Stimulated activated naive CD8-positive, alpha-beta T cell treated with anti-CD3 and anti-CD28 coated beads, Interleukin-15, amount 100 ng/mL, for 72 hours (primary cell): Measurements from ENCODE around the gene NOM1.
"Not testable (repeated sequence)": the region's sequence is repeated elsewhere in the genome, so short reads cannot be mapped to it uniquely, and the experiment has no call there.

Experiments used
- ATAC-seq: fragments of 150-1000 bp; cut with Tn5 transposase; 2 replicates; pipeline ENCODE4 v1.10.0; 2021; ENCODE audit warnings: mild to moderate bottlenecking, moderate library complexity
- DNase-seq, 2 donors: peaks; one replicate each; pipeline ENCODE4 v3.0.0; 2021 to 2022
- H3K27ac Mint-ChIP-seq, 2 donors: one replicate each; pipeline ENCODE4 v1.8.0; 2022; ENCODE audit warnings: mild to moderate bottlenecking in 2 of 2, mixed read lengths in 2 of 2, moderate library complexity in 2 of 2
- H3K27me3 Mint-ChIP-seq: one replicate; pipeline ENCODE4 v1.8.0; 2022; ENCODE audit warnings: mixed read lengths
- H3K4me1 Mint-ChIP-seq: one replicate; pipeline ENCODE4 v1.8.0; 2022; ENCODE audit warnings: mild to moderate bottlenecking, mixed read lengths
- H3K4me3 Mint-ChIP-seq, 2 donors: one replicate each; pipeline ENCODE4 v1.8.0; 2022; ENCODE audit warnings: mild to moderate bottlenecking in 2 of 2, mixed read lengths in 2 of 2, moderate library complexity in 1 of 2
- H3K9me3 Mint-ChIP-seq, 2 donors: one replicate each; pipeline ENCODE4 v1.8.0; 2022; ENCODE audit warnings: mixed read lengths in 2 of 2

The NOM1 gene, protein sequence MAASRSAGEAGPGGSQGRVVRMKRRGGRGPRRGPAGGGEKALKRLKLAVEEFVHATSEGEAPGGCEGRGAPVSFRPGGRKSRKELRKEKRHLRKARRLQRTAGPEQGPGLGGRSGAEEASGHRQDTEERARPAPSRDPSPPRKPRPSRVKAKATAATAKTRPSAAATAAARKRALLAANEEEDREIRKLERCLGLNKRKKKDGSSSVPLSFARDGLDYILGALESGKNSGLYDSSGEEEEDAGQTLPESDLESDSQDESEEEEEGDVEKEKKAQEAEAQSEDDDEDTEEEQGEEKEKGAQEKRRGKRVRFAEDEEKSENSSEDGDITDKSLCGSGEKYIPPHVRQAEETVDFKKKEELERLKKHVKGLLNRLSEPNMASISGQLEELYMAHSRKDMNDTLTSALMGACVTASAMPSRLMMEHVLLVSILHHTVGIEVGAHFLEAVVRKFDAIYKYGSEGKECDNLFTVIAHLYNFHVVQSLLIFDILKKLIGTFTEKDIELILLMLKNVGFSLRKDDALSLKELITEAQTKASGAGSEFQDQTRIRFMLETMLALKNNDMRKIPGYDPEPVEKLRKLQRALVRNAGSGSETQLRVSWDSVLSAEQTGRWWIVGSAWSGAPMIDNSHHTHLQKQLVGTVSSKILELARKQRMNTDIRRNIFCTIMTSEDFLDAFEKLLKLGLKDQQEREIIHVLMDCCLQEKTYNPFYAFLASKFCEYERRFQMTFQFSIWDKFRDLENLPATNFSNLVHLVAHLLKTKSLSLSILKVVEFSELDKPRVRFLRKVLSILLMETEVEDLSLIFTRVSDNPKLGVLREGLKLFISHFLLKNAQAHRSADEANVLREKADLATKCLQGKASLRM

DNA sequence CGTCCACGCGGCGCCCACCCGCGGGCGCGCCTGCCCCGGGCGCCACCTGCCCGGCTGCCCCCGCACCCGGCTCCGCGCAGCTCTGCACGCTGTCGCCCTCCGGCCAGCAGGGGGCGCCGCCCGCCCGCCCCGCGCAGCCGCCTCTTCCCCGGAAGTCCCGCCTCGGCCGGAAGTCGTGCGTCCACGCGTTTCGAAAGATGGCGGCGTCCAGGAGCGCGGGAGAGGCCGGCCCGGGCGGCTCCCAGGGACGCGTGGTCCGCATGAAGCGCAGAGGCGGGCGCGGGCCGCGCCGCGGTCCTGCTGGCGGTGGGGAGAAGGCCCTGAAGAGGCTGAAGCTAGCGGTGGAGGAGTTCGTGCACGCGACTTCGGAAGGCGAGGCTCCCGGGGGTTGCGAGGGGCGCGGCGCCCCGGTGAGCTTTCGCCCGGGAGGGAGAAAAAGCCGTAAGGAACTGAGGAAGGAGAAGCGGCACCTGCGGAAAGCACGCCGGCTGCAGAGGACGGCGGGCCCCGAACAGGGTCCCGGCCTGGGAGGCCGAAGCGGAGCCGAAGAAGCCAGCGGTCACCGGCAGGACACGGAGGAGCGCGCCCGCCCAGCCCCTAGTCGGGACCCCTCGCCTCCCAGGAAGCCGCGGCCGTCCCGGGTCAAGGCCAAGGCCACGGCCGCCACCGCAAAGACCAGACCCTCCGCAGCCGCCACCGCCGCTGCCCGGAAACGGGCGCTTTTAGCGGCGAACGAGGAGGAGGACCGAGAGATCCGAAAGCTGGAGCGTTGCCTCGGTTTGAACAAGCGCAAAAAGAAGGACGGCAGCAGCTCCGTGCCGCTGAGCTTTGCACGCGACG, at the start of gene NOM1:
TSS of gene NOM1 (plus strand) at position 172 of the 840 bp plus-strand sequence. CDS start at position 198, 26 bp downstream.
- H3K4me1 Mint-ChIP-seq, result peaks cover 49% of the 10 kb centered on the region
- no peaks in the 10 kb centered on the region for H3K9me3 Mint-ChIP-seq
- DNase-seq (peak; percentile 91 to 92), ATAC-seq (peak; percentile 95)
- peak within 1 kb of the TSS; percentile 97 for H3K27ac Mint-ChIP-seq
- peak within 1 kb of the TSS; percentile 94 to 97 for H3K4me3 Mint-ChIP-seq
- H3K27me3 Mint-ChIP-seq, result peaks cover 31% of the 10 kb centered on the region

- H3K27ac Mint-ChIP-seq, H3K27me3 Mint-ChIP-seq, ATAC-seq, H3K9me3 Mint-ChIP-seq, DNase-seq, H3K4me3 Mint-ChIP-seq: not testable (repeated sequence)
- peaks cover 43% of the 10 kb centered on the region for H3K4me1 Mint-ChIP-seq
These were observed 49.4 kb upstream of the NOM1 start for GRCh38 chr7:156900093-156900492.

- DNase-seq, result peak in 1 of 2 donors; percentile 42
- peak overlapping the region in 1 of 2 donors; percentile 49 for H3K4me3 Mint-ChIP-seq
- H3K27ac Mint-ChIP-seq, result peak overlapping the region in 1 of 2 donors; percentile 75
- peaks cover 0 to 6% of the 10 kb centered on the region in 2 donors for H3K9me3 Mint-ChIP-seq
- H3K4me1 Mint-ChIP-seq, result peaks cover 30% of the 10 kb centered on the region
- H3K27me3 Mint-ChIP-seq, result no peaks in the 10 kb centered on the region
- peak; percentile 92 for ATAC-seq
These were observed 46.1 kb upstream of the NOM1 start for GRCh38 chr7:156903232-156903909.

DNA sequence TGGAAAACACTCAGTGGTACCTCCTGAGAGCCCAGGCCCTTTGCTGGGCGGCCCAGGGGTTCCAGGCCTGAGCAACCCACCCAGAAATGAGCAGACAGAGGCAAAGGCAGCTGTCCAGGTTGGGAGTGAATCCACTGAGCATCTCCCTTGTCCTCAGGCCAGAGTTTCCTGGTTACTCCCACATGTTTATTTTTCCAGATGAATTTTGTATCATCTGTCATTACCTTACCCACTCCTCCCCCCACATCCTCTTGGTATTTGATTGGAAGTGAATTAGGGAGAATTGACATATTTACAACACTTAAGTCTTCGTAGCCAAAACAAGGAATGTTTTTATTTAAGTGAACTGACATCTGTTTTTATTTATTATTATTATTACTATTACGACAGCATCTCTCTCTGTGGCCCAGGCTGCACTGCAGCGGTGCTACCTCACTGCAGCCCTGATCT, 43.3 kb upstream of the NOM1 start:
- no peaks in the 10 kb centered on the region for H3K27me3 Mint-ChIP-seq
- DNase-seq, result no peak
- no peak overlapping the region for H3K4me3 Mint-ChIP-seq
- no peak for ATAC-seq
- peaks cover 0 to 6% of the 10 kb centered on the region in 2 donors for H3K9me3 Mint-ChIP-seq
- no peak overlapping the region for H3K27ac Mint-ChIP-seq
- H3K4me1 Mint-ChIP-seq, result peaks cover 36% of the 10 kb centered on the region

GRCh38 chr7:156907656-156908055, 41.9 kb upstream of the NOM1 start:
- Mint-ChIP-seq H3K4me1 (peaks cover 25% of the 10 kb centered on the region), H3K9me3 (no peaks in the 10 kb centered on the region), H3K27me3 (peaks cover 10% of the 10 kb centered on the region), H3K27ac (no peak overlapping the region), H3K4me3 (no peak overlapping the region)
- no peak for ATAC-seq
- no peak for DNase-seq

DNA sequence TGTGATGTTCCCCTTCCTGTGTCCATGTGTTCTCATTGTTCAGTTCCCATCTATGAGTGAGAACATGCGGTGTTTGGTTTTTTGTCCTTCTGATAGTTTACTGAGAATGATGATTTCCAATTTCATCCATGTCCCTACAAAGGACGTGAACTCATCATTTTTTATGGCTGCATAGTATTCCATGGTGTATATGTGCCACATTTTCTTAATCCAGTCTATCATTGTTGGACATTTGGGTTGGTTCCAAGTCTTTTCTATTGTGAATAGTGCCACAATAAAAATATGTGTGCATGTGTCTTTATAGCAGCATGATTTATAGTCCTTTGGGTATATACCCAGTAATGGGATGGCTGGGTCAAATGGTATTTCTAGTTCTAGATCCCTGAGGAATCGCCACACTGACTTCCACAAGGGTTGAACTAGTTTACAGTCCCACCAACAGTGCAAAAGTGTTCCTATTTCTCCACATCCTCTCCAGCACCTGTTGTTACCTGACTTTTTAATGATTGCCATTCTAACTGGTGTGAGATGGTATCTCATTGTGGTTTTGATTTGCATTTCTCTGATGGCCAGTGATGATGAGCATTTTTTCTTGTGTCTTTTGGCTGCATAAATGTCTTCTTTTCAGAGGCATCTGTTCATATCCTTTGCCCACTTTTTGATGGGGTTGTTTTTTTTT, 39.8 kb upstream of the NOM1 start:
- not testable (repeated sequence) for H3K4me3 Mint-ChIP-seq, DNase-seq, H3K9me3 Mint-ChIP-seq, H3K27ac Mint-ChIP-seq, ATAC-seq
- peaks cover 20% of the 10 kb centered on the region for H3K27me3 Mint-ChIP-seq
- H3K4me1 Mint-ChIP-seq, result peaks cover 13% of the 10 kb centered on the region

GRCh38 chr7:156918635-156919034, 30.9 kb upstream of the NOM1 start:
- Mint-ChIP-seq H3K4me3 (peak overlapping the region; percentile 24 to 64), H3K27me3 (peaks cover 57% of the 10 kb centered on the region), H3K27ac (peak overlapping the region in 1 of 2 donors; percentile 66), H3K4me1 (peaks cover 56% of the 10 kb centered on the region), H3K9me3 (peaks cover 4 to 6% of the 10 kb centered on the region in 2 donors)
- DNase-seq (no peak), ATAC-seq (peak; percentile 72)

DNA sequence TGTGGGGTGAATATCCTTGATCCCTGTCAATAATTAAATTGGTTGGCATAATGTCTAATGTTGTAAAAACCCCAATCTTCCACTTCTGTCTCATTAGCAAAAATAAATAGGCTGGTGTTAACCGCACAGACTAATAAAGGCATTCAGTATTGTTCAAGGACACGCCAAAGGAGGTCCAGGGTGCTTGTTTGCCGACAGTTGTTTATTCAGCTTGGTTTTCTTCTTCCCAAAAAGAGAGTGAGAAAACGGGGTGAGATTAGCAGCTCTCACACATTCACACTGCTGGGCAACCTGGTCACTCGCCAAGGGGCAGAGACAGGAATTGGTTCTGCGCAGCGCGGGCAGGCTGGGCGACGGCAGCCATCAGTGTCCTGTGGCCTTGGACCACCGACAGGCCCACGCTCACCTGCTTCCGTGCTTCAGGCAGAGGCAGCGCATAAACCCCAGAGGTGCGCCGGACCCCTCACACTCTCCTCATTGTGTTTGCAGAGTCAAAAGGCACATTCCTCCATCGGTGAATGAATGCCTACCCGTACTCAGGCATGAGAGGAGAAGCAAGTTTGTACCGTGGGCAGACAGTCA, 30.3 kb upstream of the NOM1 start:
- Mint-ChIP-seq H3K4me3 (peak overlapping the region in 1 of 2 donors; percentile 64), H3K27me3 (peaks cover 54% of the 10 kb centered on the region), H3K27ac (peak overlapping the region in 1 of 2 donors; percentile 30), H3K9me3 (peaks cover 4 to 6% of the 10 kb centered on the region in 2 donors), H3K4me1 (peaks cover 62% of the 10 kb centered on the region)
- no peak for DNase-seq
- no peak for ATAC-seq

- H3K27ac Mint-ChIP-seq, result peak overlapping the region in 1 of 2 donors; percentile 38
- DNase-seq, result no peak
- peaks cover 59% of the 10 kb centered on the region for H3K27me3 Mint-ChIP-seq
- peaks cover 67% of the 10 kb centered on the region for H3K4me1 Mint-ChIP-seq
- H3K9me3 Mint-ChIP-seq, result peaks cover 4 to 6% of the 10 kb centered on the region in 2 donors
- peak overlapping the region in 1 of 2 donors; percentile 51 for H3K4me3 Mint-ChIP-seq
- no peak for ATAC-seq
These were observed 29.4 kb upstream of the NOM1 start for GRCh38 chr7:156920076-156920475.

- Mint-ChIP-seq H3K27me3 (peaks cover 59% of the 10 kb centered on the region), H3K4me1 (peaks cover 67% of the 10 kb centered on the region), H3K4me3 (peak overlapping the region in 1 of 2 donors; percentile 10), H3K27ac (peak overlapping the region; percentile 19 to 38)
- not testable (repeated sequence) for DNase-seq, H3K9me3 Mint-ChIP-seq, ATAC-seq
These were observed 28.8 kb upstream of the NOM1 start for GRCh38 chr7:156920487-156921373.

GRCh38 chr7:156922304-156922703, 27.2 kb upstream of the NOM1 start:
- Mint-ChIP-seq H3K27me3 (peaks cover 67% of the 10 kb centered on the region), H3K27ac (peak overlapping the region in 1 of 2 donors; percentile 90), H3K4me1 (peaks cover 68% of the 10 kb centered on the region), H3K4me3 (peak overlapping the region; percentile 67 to 76)
- DNase-seq, H3K9me3 Mint-ChIP-seq, ATAC-seq: not testable (repeated sequence)

DNA sequence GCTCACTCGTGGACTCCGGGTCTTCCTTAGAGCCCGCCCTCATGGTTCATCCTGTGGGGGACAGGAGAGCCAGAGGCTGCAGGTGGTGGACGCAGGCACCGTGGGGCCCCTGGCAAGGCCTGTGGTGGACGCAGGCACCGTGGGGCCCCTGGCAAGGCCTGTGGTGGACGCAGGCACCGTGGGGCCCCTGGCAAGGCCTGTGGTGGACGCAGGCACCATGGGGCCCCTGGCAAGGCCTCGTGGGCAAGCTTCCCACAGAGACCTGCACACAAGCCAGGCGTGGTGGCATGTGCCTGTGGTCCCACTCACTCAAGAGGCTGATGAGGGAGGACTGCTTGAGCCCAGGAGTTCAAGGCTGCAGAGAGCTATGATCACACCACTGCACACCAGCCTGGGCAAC, 23.7 kb upstream of the NOM1 start:
- H3K27ac Mint-ChIP-seq, result not testable (repeated sequence)
- H3K27me3 Mint-ChIP-seq, result peaks cover 82% of the 10 kb centered on the region
- peaks cover 72% of the 10 kb centered on the region for H3K4me1 Mint-ChIP-seq

More for the DNA sequence above, 23.7 kb upstream of the NOM1 start:
- H3K4me3 Mint-ChIP-seq, ATAC-seq, H3K9me3 Mint-ChIP-seq, DNase-seq: not testable (repeated sequence)
